Omental fat pad (tissue), 4 donors: Measurements from ENCODE around the gene SKIDA1. TPM values are rescaled to one million over a fixed set of nuclear protein-coding genes. Genes with fewer than 3 reads are reported as not detected.

Experiments
- ATAC-seq: fragments of 150-250 bp; one replicate; pipeline ENCODE4 v1.9.1; 2016; ENCODE audit warnings: mild to moderate bottlenecking, moderate library complexity; ENCODE audit not compliant: low FRiP score
- DNase-seq: peaks from one replicate; pipeline ENCODE4 v3.0.0-alpha.2; 2019; ENCODE audit warnings: low spot score
- CTCF ChIP-seq, 3 donors: fragments of 450-650 bp; IDR thresholded peaks; one replicate each; pipeline ENCODE4 v1.5.1; 2016 to 2017; ENCODE audit warnings: antibody characterized with exemption in 3 of 3, mild to moderate bottlenecking in 3 of 3, moderate library complexity in 2 of 3
- total RNA-seq, 4 donors: library from RNA; depleted of rRNA; stranded (reverse); fragments of >200 nt; gene quantifications; one replicate each; pipeline ENCODE4 v1.1.0, GENCODE V29; 2016

Gene SKIDA1
- total RNA-seq, 4 donors from 2014 or later, result 0.36 to 1.4 (median 0.77) TPM

- ATAC-seq (no peak), DNase-seq (no peak)
- TF ChIP-seq CTCF (IDR thresholded peaks at IDR 0.05), result no peak
Measured at GRCh38 chr10:21515361-21516241, 9.9 kb downstream of the SKIDA1 start.

DNA sequence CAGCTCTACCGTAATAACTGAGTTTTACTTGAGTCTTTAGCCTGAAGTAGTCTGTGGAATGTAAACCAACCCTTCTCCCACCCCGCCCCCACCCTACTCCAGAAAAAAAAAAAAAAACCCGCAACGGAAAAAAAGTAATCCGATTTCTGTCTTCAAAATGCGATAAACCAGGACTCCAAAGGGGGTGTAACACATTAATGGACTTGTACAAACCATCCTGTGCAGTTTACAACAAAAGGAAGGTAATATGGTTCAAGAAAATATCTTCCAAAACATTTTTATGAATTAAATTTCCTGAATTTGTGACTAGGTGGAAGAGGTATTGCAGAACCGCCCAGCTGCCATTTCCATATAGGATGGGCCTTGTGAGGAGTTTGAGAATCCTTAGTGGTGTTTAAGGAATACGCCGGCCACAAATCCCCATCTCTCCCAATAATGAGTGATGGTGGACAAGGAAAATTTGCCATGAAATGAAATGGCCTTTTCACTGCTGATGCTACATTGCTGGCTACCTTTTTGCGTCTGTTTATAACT is 10.6 kb downstream of the SKIDA1 start:
- no peak for ATAC-seq
- DNase-seq, result no peak
- no peak for TF ChIP-seq CTCF (IDR thresholded peaks at IDR 0.05)

- no peak for TF ChIP-seq CTCF (IDR thresholded peaks at IDR 0.05)
- ATAC-seq (no peak), DNase-seq (no peak)
Measured at GRCh38 chr10:21514129-21514817, 11.2 kb downstream of the SKIDA1 start.

DNA sequence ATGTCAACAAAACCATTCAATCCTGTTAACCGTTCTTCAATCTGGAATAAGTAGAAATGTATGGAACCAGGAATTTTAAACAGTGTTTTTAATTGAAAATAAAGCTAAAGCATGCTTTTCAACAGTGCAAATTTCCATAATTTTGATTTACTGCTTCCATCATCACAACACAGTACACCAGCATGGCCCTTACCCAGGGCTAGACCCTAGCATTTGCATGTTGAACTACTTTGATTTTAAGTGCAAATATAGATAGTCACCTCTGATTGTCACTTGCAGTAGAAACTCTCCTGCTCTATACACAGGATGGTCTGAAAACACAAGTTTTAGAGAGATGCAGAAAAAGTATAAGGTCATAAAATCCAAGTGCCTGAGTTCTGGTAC is 12.1 kb downstream of the SKIDA1 start:
- ATAC-seq (no peak), DNase-seq (no peak)
- no peak for TF ChIP-seq CTCF (IDR thresholded peaks at IDR 0.05)

DNA sequence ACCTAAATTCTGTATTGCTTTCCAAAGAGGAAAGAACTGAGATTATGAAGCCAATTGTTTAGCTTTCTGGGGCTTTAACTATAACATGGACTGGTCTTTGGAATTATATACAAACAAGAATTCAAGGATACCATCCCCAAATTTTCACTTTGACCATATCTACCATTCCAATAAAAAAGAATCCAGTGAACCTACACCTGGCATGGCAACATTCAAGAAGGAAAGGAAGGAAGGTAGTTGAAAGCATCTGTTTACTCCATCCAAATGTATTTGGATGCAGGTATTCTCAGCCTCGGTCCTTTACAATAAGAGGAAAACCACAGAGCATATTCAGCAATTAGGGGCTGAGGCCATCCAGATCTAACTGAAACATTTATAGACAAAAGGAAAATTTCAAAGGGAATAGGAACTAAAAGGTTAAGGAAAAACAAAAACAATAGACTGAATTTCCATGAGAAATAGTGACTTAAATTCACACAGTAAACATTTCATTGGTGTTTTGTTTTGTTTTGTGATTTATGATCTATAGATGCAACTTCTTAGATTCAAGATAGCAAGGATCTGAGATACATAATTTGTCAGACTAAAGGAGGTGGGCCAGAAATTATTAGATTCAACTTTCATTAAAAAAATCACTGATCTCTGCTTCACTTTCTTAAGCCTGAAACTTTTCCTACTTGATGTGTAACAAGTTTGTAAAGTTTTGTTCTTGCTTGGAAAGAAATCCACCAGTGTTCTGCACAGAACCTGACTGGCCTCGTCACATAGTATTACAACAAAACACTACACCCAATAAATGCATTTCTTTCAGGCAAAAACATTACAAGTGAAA is 12.7 kb downstream of the SKIDA1 start:
- DNase-seq, result no peak
- no peak for TF ChIP-seq CTCF (IDR thresholded peaks at IDR 0.05)
- no peak for ATAC-seq

- ATAC-seq, result no peak
- TF ChIP-seq CTCF (IDR thresholded peaks at IDR 0.05), result no peak
- DNase-seq, result no peak
Measured at GRCh38 chr10:21511946-21512572, 13.4 kb downstream of the SKIDA1 start.
